Activated naive CD4-positive, alpha-beta T cell treated with anti-CD3 and anti-CD28 coated beads, Interleukin-2, amount 50 U/mL, for 24 hours (primary cell): ENCODE measurements around the gene TRIO.
A peak's percentile ranks its signal among the peaks of the same experiment; 100 is the strongest.

ENCODE experiments used
- H3K27ac Mint-ChIP-seq: one replicate; pipeline ENCODE4 v1.8.0; 2021; ENCODE audit warnings: mild to moderate bottlenecking, mixed read lengths
- H3K27me3 Mint-ChIP-seq: one replicate; pipeline ENCODE4 v1.8.0; 2021; ENCODE audit warnings: mixed read lengths
- H3K36me3 Mint-ChIP-seq: one replicate; pipeline ENCODE4 v1.8.0; 2021; ENCODE audit warnings: mixed read lengths
- H3K4me1 Mint-ChIP-seq: one replicate; pipeline ENCODE4 v1.8.0; 2021; ENCODE audit warnings: mixed read lengths
- H3K4me3 Mint-ChIP-seq: one replicate; pipeline ENCODE4 v1.8.0; 2021; ENCODE audit warnings: mild to moderate bottlenecking, mixed read lengths
- H3K9me3 Mint-ChIP-seq: one replicate; pipeline ENCODE4 v1.8.0; 2021; ENCODE audit warnings: mixed read lengths

Gene TRIO

DNA sequence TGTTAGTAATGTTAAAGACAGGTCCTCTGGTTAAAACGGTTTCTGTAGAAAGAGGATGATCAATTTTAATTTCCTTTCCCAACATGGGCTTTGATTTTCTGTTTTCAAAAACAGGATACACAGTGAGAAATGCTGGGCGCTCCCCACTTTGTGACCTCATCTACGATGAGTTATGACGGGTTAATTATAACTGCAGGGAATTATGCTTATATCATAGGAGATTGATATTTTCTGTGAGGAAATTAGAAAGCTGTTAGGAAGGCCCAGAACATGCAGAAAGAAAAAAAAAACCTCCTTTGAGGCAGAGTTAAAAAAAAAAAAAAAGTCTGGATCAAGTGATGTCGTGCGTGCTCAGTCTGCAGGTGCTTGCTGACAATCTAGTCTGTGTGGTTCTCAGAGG, 261.6 kb downstream of the TRIO start:
- H3K27me3 Mint-ChIP-seq = no peaks in the 10 kb centered on the region
- no peaks in the 10 kb centered on the region for H3K4me1 Mint-ChIP-seq
- no peaks in the 10 kb centered on the region for H3K9me3 Mint-ChIP-seq
- no peak overlapping the region for H3K27ac Mint-ChIP-seq
- no peak overlapping the region for H3K4me3 Mint-ChIP-seq
- H3K36me3 Mint-ChIP-seq = no peaks in the 10 kb centered on the region

DNA sequence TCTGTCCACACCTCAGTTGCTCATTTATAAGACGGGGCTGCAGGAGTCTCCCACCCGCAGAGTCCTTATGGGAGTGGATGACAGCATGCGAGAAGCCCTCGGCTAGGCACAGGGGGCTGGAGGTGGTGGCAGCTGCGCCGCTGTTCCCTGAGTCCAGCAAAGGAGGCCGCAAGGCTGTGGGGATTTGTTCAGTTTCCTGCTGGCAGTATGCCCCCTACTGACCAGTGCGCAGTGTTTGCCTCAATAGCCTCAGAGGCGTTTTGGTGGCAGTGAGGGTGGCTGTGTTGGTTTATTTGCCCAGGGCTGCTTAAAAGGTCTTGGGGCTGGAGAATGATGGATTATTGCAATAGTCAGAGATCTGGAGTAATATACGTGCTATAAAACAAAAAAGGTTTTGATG, 262.1 kb downstream of the TRIO start:
- Mint-ChIP-seq H3K4me3 (no peak overlapping the region), H3K36me3 (no peaks in the 10 kb centered on the region), H3K27me3 (no peaks in the 10 kb centered on the region), H3K9me3 (no peaks in the 10 kb centered on the region), H3K4me1 (no peaks in the 10 kb centered on the region), H3K27ac (no peak overlapping the region)

DNA sequence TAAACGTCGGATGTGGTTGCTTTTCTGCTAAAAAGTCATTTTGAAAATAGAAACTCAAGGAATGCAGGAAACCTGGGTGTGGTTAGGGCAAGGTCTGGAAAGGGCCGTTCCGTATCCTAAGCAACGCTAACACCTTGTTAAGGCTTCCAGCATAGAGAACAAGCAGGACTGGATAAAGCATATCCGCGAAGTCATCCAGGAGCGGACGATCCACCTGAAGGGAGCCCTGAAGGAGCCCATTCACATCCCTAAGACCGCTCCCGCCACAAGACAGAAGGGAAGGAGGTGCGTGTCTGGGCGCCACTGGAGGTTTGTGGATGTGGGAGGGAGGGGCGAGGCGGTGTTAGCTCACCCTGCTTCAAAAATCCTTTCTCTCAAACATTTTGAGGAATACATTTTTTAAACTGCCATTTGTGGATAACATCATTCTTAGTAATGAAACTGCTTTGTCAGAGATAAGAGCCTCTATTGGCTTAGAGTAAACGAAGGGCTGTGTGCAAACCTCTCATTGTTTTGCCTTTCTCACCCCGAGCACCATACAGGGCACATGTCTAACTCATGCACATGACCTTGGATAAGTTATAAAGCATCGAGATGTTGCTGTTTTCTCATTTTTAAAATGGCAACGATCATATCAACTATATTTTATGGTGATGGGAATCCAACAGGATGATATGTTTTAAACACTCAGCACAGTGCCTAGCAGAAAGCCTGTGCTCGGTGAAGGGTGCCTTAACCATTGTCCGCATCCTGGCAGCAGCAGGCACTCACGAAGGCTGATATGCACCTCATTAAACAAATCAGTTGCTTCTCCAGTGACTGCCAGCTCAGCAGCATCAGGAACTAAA, 262.8 kb downstream of the TRIO start:
- Mint-ChIP-seq H3K27me3 (no peaks in the 10 kb centered on the region), H3K27ac (no peak overlapping the region), H3K36me3 (no peaks in the 10 kb centered on the region), H3K9me3 (no peaks in the 10 kb centered on the region), H3K4me3 (no peak overlapping the region), H3K4me1 (no peaks in the 10 kb centered on the region)

DNA sequence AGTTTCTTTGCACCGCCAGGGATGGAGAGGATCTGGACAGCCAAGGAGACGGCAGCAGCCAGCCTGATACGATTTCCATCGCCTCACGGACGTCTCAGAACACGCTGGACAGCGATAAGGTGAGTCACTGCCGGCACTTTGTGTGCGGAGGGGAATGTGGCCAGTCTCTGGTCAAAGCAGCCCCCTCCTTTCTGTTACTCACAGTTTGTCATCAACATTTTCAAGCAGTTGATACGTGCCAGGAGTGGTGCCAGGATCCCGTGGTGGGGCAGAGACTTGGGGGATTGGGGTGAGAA, 263.4 kb downstream of the TRIO start:
- H3K27ac Mint-ChIP-seq = no peak overlapping the region
- no peaks in the 10 kb centered on the region for H3K4me1 Mint-ChIP-seq
- H3K36me3 Mint-ChIP-seq = no peaks in the 10 kb centered on the region
- no peak overlapping the region for H3K4me3 Mint-ChIP-seq
- H3K27me3 Mint-ChIP-seq = no peaks in the 10 kb centered on the region
- no peaks in the 10 kb centered on the region for H3K9me3 Mint-ChIP-seq

DNA sequence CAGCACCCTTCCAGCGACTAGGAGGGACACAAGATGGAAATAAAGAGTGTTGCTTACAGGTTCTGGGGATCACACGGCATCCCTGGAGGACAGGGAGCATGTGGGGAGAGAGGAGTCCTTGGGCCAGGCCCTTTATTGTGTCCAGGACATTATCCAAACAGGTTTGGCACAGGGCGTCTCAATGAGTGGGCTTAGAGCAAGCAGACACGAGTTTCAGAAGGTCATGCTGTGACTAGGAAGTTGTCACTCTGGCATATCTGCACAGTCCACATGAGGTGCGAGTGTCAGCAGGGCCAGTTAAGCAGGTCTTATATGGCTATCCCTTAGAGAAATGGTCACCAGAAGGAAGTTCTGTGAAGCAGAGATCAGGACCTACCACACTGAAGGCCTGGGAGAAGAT, 263.9 kb downstream of the TRIO start:
- no peak overlapping the region for H3K4me3 Mint-ChIP-seq
- H3K36me3 Mint-ChIP-seq = no peaks in the 10 kb centered on the region
- H3K4me1 Mint-ChIP-seq = no peaks in the 10 kb centered on the region
- no peaks in the 10 kb centered on the region for H3K9me3 Mint-ChIP-seq
- H3K27ac Mint-ChIP-seq = no peak overlapping the region
- no peaks in the 10 kb centered on the region for H3K27me3 Mint-ChIP-seq

DNA sequence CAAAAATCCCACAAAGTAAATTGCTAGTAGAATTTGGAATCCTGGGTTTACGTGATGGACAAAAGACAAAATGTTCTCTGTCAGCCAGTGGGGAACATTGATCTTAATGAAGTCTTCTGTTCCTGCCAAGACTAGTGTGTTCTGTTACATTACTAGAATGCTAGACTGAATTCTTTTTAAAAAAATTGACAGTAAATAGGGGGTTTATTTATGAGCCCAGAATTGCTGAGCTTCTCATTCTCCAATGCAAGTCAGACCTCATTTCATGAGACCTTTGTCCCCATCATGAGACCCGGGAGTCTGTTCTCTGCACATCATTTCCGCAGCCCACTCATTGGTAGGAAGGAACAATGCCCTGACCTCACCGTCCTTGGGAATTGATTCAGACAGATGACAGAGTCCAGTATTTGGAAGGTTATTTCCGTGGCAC, 264.6 kb downstream of the TRIO start:
- Mint-ChIP-seq H3K27me3 (no peaks in the 10 kb centered on the region), H3K9me3 (no peaks in the 10 kb centered on the region), H3K27ac (no peak overlapping the region), H3K36me3 (no peaks in the 10 kb centered on the region), H3K4me3 (no peak overlapping the region), H3K4me1 (peaks cover 6% of the 10 kb centered on the region)

DNA sequence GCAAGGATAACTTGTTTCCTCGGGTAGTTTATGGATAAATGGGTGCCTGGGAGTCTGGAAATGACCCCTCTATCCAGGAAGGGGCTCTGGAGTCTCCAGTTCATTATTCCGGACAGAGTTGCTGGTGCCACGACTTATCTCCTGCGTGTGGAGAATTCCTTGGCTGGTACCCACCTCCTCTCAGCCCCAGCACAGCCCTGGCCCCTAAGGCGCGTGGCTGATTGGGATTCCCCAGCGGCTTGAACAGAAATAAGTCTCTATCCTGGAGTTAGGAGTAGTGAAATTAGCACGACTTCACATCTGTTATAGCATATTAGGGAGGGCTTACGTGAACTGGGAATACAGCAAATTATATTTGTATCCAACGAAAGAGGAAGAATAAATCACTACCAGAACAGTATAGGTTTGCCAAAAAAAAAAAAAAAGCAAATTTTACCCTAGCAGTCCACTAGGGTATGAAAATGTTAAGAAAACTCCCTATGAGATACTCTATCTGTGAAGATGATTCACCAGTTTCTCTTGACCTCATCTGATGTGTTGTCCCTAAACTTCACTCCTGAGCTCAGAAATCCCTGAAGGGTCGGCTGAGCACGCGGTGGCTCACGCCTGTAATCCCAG, 265.9 kb downstream of the TRIO start:
- Mint-ChIP-seq H3K4me1 (peaks cover 19% of the 10 kb centered on the region), H3K27ac (no peak overlapping the region), H3K36me3 (no peaks in the 10 kb centered on the region), H3K27me3 (no peaks in the 10 kb centered on the region), H3K4me3 (no peak overlapping the region), H3K9me3 (no peaks in the 10 kb centered on the region)

DNA sequence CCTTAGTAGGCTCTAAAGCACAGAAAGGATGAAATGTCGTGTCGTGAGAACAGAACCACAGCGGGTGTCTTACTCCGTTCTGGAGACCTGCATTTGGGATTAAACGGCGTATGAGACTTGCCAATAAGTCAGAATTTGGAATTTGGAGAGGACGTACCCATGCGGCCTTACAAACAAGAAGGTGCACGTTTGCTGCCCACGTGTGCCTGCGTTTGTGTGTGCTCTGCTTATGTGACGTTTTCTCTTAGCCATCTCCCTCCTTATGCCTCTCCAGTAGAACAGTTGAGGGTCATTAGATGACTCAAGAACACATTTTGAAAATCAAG, 266.9 kb downstream of the TRIO start:
- H3K4me1 Mint-ChIP-seq = peaks cover 29% of the 10 kb centered on the region
- H3K9me3 Mint-ChIP-seq = no peaks in the 10 kb centered on the region
- no peak overlapping the region for H3K27ac Mint-ChIP-seq
- no peaks in the 10 kb centered on the region for H3K36me3 Mint-ChIP-seq
- no peaks in the 10 kb centered on the region for H3K27me3 Mint-ChIP-seq
- H3K4me3 Mint-ChIP-seq = no peak overlapping the region

DNA sequence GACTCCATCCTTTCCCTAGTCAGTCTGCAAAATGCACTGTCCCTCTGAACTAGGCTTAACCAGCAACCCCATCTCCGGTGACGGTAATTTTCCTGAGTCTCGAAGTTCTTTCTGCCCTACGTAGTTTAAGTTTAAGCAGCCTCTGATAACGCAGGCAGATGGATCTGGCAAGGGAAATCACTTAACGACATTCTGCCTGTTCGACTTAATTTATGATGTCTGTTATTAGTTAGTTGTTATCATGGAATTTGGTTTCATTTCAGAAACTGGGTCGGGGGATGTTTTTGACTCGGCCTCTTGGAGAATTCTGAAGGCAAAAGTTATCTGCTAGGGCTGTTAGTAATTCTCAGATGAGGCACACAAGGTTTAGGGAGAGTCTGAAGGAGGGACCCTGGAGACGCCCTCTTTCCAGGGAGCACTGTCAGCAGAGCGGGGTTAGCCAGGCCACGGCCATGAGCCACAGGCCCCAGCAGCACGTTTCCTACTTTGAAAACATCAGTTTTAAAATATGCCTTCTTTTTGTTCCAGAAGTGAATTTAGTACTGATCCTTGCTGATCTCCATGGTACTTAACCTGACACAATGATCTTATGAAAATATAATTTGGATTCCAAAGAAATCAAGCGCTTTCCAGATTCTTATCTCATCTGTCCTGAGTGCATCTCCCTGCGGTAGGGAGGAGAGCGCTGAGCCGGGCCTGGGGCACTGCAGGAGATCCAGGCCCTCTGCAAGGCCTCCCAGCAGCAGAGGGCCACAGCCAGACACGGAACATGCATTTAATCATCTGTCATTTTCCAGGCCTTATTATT, 267.5 kb downstream of the TRIO start:
- H3K36me3 Mint-ChIP-seq = no peaks in the 10 kb centered on the region
- H3K27ac Mint-ChIP-seq = no peak overlapping the region
- H3K9me3 Mint-ChIP-seq = no peaks in the 10 kb centered on the region
- peaks cover 34% of the 10 kb centered on the region for H3K4me1 Mint-ChIP-seq
- H3K4me3 Mint-ChIP-seq = no peak overlapping the region
- H3K27me3 Mint-ChIP-seq = no peaks in the 10 kb centered on the region

DNA sequence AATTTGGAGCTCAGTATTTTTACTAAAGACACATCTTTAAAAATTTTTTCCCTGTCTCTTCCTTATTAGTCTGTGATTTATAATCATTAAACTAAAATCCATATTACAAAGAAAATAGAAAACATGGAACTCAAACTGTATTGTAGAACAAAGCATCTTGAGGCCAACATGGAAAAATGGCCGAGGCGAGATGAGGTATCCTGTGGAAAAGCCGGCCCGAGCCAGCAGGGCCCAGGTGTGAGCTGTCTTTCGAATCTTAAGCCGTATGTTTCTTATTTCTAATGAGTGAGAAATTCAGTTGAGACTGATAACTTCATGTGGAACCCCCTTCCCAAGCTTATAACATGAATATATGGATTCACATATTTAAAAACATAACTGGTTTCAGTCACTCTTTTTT, 268.1 kb downstream of the TRIO start:
- Mint-ChIP-seq H3K4me3 (no peak overlapping the region), H3K9me3 (no peaks in the 10 kb centered on the region), H3K27me3 (no peaks in the 10 kb centered on the region), H3K4me1 (peaks cover 41% of the 10 kb centered on the region), H3K36me3 (no peaks in the 10 kb centered on the region), H3K27ac (no peak overlapping the region)

DNA sequence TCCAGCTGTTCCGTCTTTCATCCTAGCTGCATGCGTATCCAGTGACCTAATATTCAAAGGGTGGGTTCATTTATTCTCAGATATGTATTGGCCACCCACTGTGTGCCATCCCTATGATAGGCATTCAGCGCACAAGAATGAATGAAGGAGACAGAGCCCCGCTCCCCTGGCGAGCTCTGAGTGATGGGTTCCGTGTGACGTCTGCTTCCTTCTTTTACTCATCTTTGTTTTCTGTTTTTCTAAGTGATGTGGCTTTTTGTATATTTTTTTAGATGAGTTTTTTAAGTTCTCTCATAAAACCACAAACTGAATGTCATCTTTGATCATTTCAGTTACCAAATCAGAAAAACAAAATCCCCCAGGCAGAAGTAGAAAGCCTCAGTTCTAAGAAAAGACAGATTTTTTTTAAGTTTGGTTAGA, 270.2 kb downstream of the TRIO start:
- Mint-ChIP-seq H3K27ac (peak overlapping the region; percentile 93), H3K36me3 (no peaks in the 10 kb centered on the region)

DNA sequence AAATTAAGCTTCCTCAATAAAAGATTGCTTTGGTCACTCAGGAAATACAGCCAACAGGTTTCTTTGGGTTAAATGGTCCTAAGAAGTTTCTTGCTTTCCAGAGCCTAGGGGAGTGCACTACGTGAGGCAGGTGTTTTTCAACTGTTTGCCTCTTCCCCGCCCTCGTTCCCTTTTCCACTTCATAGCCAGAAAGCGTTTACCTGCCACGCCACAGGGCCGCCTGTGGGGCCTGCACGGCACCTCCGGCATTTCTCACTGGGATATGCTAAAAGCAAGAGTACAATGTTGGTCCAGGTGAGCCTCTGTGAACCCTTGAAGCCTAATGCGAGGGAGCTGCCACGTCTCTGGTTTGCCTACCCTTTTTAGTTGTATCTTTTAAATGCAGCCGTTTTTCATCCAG, 270.9 kb downstream of the TRIO start:
- H3K9me3 Mint-ChIP-seq = no peaks in the 10 kb centered on the region
- no peak overlapping the region for H3K4me3 Mint-ChIP-seq
- H3K27ac Mint-ChIP-seq = peak overlapping the region; percentile 93

More for the DNA sequence above, 270.2 kb downstream of the TRIO start:
- H3K4me3 Mint-ChIP-seq = peak overlapping the region; percentile 62
- no peaks in the 10 kb centered on the region for H3K27me3 Mint-ChIP-seq
- H3K9me3 Mint-ChIP-seq = no peaks in the 10 kb centered on the region
- peaks cover 41% of the 10 kb centered on the region for H3K4me1 Mint-ChIP-seq

DNA sequence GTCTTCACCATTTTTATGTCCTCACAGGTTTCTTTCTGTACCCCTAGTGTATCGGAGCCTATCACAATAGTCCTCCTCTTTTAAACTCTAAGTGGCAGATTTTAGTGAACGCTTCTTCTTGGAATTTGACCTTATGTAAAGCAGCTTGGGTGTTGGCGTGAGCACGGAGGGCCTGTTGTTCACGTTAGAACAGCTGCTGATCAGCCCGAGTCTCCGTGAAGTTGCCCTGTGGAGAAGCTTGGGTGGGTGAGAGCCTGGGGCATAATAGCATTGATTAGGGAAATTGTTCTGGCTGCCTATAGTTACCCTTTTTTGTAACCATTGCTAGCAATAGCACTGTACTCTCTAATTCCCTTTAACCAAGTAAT, 271.5 kb downstream of the TRIO start:
- Mint-ChIP-seq H3K4me3 (no peak overlapping the region), H3K36me3 (no peaks in the 10 kb centered on the region)

More for the DNA sequence above, 270.9 kb downstream of the TRIO start:
- H3K4me1 Mint-ChIP-seq = peaks cover 41% of the 10 kb centered on the region
- no peaks in the 10 kb centered on the region for H3K27me3 Mint-ChIP-seq
- H3K36me3 Mint-ChIP-seq = no peaks in the 10 kb centered on the region

DNA sequence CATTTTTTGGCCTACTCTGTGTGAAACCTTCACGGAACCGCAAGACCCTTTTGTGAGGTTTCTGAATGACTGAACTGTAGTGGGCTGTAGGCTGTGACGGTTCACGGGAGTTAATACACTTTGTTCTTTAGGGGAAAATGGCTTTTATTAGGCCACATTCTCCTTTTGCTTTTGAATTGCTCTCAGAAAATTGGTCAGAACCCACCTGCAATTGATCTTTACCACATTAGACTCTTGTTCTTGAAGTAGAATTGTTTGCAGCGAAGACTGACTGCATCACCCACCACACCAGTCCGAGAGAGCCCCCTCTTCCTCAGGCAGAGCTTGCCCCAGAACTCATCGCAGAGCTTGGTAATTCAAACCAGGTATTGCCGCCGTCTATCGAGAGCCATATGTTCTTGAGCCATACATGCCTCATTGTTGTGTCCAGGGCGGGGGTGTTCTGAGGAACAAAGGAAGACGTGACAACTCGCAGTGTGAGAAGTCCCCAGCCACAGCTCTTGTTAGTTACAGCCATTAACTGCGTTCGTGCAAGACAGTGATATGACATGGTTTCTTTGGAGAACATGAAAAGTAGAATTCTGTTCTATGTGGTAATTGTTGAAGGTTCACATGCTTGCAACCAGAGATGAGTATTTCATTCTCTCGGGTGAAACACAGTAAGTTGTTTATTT, 272.0 kb downstream of the TRIO start:
- Mint-ChIP-seq H3K9me3 (no peaks in the 10 kb centered on the region), H3K27me3 (no peaks in the 10 kb centered on the region), H3K36me3 (no peaks in the 10 kb centered on the region), H3K27ac (peak overlapping the region; percentile 56), H3K4me1 (peaks cover 41% of the 10 kb centered on the region), H3K4me3 (no peak overlapping the region)

More for the DNA sequence above, 271.5 kb downstream of the TRIO start:
- H3K4me1 Mint-ChIP-seq = peaks cover 41% of the 10 kb centered on the region
- H3K27ac Mint-ChIP-seq = peak overlapping the region; percentile 93
- H3K9me3 Mint-ChIP-seq = no peaks in the 10 kb centered on the region
- H3K27me3 Mint-ChIP-seq = no peaks in the 10 kb centered on the region

DNA sequence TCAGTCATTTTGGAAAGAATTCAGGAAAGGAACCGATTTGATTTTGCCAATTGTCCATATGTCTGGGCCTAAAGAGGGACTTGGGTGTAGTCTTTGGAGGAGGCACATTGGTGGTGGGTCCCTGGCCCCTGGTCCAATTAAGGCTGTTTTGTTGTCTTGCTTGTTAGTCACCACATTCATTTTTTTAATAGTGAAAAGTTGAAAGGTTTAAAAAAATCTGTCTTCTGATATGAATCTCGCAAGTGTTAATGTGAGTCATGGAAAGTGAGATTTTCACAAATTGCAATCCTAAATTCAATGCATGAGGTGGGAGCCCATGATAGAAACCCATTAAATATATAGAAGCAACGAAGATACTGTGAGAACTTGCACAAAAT, 272.5 kb downstream of the TRIO start:
- H3K4me1 Mint-ChIP-seq = peaks cover 41% of the 10 kb centered on the region
- H3K4me3 Mint-ChIP-seq = no peak overlapping the region
- H3K27me3 Mint-ChIP-seq = no peaks in the 10 kb centered on the region
- H3K9me3 Mint-ChIP-seq = no peaks in the 10 kb centered on the region
- no peaks in the 10 kb centered on the region for H3K36me3 Mint-ChIP-seq
- peak overlapping the region; percentile 13 for H3K27ac Mint-ChIP-seq
